AG09319 (cell line): ENCODE results near the gene CCDC190.

Source experiments
- DNase-seq: peaks from one replicate; pipeline ENCODE4 v3.0.0-alpha.2; 2010; ENCODE audit warnings: low read depth; ENCODE audit errors: extremely low read depth
- TF ChIP-seq, protein P1 (sequence below): IDR thresholded peaks from 2 replicates; pipeline ENCODE4 v1.5.1; 2011; ENCODE audit warnings: low read depth, mild to moderate bottlenecking, inconsistent platforms, low read length, moderate library complexity

CCDC190 gene

DNA sequence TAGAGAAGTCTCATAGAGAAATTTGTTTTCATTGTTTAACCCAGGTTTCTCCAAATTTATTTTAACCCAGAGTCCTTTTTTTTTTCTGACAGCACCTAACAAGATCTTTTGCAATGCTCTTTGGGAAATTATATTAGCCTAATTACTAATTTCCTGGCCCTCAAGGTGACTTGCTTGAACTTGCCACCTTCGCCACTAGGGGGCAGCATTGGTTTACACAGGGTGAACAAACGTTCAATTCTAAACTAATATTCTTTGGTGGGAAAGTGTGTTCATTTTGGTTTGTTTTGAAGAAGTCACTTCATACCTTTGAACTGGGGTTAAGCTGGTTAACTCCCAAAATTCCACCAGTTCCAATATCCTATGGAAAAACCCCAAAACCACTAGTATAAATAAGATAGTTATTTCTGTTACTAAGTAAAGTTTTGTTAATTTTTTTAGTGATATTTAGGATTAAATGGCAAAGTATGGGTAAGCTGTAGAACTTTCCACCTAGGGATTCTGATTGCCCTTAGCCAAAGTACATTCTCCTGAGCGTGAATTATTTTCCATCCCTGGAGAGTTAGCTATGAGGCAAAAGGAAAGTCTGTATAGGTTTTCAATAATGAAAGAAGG lies 13.0 kb downstream of the CCDC190 start:
- peak; percentile 49 for DNase-seq
- TF ChIP-seq, protein P1, sequence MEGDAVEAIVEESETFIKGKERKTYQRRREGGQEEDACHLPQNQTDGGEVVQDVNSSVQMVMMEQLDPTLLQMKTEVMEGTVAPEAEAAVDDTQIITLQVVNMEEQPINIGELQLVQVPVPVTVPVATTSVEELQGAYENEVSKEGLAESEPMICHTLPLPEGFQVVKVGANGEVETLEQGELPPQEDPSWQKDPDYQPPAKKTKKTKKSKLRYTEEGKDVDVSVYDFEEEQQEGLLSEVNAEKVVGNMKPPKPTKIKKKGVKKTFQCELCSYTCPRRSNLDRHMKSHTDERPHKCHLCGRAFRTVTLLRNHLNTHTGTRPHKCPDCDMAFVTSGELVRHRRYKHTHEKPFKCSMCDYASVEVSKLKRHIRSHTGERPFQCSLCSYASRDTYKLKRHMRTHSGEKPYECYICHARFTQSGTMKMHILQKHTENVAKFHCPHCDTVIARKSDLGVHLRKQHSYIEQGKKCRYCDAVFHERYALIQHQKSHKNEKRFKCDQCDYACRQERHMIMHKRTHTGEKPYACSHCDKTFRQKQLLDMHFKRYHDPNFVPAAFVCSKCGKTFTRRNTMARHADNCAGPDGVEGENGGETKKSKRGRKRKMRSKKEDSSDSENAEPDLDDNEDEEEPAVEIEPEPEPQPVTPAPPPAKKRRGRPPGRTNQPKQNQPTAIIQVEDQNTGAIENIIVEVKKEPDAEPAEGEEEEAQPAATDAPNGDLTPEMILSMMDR, result peak; percentile 80

DNA sequence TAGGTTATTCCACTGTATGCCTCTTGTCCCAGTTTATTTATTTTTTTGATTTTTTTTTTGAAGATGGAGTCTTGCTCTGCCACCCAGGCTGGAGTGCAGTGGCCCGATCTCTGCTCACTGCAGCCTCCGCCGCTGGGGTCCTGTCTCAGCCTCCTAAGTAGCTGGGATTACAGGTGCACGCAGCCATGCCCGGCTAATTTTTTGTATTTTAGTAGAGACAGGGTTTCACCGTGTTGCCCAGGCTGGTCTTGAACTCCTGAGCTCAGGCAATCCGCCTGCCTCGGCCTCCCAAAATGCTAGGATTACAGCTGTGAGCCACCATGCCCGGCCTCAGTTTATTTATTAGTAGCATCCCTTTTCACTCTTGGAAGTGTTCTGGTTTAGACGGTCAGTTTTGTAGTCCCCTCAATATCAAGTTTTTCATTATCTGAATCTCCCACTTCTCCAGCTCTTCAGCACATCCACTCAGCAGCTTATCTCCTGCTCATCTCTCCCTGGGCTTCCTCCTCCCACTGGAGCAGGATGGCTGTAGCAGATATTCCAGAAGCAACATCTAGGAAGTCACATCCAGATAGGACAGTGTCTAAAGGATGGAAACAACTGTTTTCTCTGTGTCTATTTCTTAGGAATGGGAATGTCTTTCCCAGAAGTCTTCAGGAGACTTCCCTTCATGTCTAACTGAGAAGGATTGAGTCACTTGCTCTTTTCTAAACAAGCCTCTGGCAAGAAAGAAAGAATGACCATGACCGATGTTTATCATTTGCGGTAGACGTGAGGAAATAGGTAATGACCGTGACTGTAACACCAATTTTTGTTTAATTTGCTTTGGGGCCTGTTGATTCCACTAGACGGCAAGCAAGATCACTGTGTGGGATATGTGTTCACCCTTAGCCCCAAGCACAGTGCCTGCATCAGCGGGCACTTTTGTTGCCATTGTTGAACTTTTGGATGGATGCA lies 14.4 kb downstream of the CCDC190 start:
- DNase-seq, result peak; percentile 75
- TF ChIP-seq, protein P1, result no peak

DNA sequence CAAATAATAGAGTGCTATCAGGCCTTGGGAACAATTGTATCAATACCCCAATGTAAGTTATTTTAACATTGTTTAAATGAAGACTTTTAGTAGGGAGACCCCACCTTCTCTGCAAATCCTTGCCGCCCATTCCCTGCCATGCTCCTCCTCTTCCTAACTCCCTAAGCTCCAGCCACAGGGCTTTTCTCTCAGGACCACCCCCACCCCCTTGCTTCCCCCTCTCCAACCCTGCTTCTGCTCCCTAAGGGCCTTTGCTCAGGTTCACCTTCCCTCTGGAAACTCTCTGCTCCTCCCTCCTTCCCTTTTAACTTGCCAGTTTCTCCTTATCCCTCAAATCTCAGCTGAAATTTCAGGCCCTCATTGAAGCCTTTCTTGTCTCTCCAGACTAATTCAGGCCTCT lies 16.8 kb downstream of the CCDC190 start:
- no peak for DNase-seq
- TF ChIP-seq, protein P1, result no peak

DNA sequence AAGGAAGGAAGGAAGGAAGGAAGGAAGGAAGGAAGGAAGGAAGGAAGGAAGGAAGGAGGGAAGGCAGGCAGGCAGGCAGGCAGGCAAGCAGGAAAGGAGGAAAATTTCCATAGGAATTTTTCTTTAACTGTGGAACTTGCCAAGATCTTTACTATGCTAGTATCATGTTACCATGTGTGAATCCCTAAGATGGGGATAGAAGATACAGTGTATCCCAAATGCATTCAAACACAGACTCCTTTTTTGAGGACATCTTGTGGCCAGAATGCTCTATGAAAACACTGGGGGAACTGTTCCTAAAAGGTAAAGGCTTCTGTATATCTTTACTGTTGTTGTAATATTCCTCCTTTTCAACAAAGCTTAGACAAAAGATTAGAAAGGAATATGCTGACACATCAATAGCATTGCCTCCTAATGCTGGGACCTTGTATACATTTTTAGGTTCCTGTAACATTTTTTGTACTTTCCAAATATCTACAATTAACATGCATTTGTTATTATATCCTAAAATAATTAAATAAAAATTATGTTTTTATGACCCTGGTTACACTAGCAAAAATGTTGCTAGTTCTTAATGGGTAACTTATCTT lies 20.6 kb downstream of the CCDC190 start:
- TF ChIP-seq, protein P1, result peak; percentile 13; the same call in 1 of the 2 replicates
- no peak for DNase-seq

DNA sequence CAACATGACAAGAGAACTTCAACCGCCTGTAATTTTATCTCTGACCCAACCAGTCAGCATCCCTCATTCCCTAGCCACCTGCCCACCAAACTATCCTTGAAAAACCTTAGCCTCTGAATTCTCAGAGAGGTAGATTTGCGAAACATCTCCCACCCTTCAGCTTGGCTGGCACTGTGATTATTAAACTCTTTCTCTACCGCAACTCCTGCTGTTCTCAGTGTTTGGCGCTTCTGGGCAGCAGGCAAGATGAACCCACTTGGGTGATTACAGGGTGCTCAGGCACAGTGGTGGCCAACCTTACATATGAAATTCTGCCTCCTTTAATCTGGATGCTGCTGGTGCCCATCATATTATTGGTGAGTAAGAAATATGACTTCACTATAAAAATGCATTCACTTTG lies 22.1 kb downstream of the CCDC190 start:
- DNase-seq, result no peak
- TF ChIP-seq, protein P1, result no peak

DNA sequence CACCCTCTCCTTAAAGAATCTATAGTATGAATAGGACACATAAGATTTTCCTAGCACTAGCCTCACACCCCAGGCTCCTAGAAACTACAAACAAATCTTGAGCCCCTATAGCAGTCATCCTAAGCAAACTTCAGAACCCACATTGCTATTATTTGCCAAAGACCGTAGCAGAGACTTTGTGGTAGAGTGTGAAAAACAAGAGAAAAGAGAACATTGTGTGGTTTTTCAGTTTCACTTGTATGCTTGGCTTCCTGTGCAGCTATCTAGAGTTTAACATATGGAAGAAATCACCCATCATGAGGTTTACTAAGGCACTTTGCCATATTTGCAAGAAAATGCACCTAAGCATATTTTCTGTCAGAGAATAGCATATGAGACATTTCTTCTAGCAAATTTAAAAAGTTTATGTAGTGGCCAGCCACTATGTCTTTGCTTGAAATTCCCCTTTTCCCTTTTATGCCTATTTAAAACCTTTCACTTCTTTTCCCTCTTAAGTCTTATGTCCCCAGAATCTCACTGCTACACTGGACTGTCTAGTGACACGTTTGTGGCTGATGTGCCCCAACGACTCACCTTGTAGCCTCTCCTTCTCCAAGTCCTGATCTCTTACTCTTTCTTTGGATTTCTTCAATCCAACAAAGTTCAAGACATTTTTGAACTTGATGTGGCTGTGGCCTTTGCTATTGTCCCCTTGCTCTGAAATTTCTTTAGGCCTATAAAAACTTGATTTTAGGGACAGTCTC lies 25.6 kb downstream of the CCDC190 start:
- TF ChIP-seq, protein P1, result no peak
- DNase-seq, result no peak
